Activated B cell treated with CpG ODN at 0.5 μM for 24 hours (primary cell): ENCODE measurements around the gene TPRX1. TPM values are rescaled to one million over a fixed set of nuclear protein-coding genes. Genes with fewer than 3 reads are reported as not detected.
"Not testable (repeated sequence)": the region's sequence is repeated elsewhere in the genome, so short reads cannot be mapped to it uniquely, and the experiment has no call there.

Experiments used
- ATAC-seq: fragments of 200-7000 bp; cut with Tn5 transposase; one replicate; pipeline ENCODE4 v1.10.0; 2021; ENCODE audit warnings: low read depth, mild to moderate bottlenecking, moderate library complexity
- CTCF ChIA-PET: fragments of 350-600 bp; sonication (Branson Sonifier 250); formaldehyde crosslinking; loops from one replicate; lab custom pipeline; 2021; ENCODE audit warnings: antibody characterized with exemption; lab: Charles Lee
- POLR2A ChIA-PET: fragments of 350-600 bp; sonication (Branson Sonifier 250); formaldehyde crosslinking; loops from one replicate; lab custom pipeline; 2021; ENCODE audit warnings: antibody characterized with exemption; lab: Charles Lee
- DNase-seq: peaks from one replicate; pipeline ENCODE4 v3.0.0; 2022
- H3K27ac Mint-ChIP-seq: one replicate; pipeline ENCODE4 v1.8.0; 2020; ENCODE audit warnings: mixed read lengths
- H3K27me3 Mint-ChIP-seq: one replicate; pipeline ENCODE4 v1.8.0; 2021; ENCODE audit warnings: mixed read lengths
- H3K36me3 Mint-ChIP-seq: one replicate; pipeline ENCODE4 v1.8.0; 2021; ENCODE audit warnings: low read depth, mixed read lengths
- H3K4me1 Mint-ChIP-seq: one replicate; pipeline ENCODE4 v1.8.0; 2021; ENCODE audit warnings: mixed read lengths
- H3K4me3 Mint-ChIP-seq: one replicate; pipeline ENCODE4 v1.8.0; 2020; ENCODE audit warnings: mild to moderate bottlenecking, mixed read lengths
- H3K9me3 Mint-ChIP-seq: one replicate; pipeline ENCODE4 v1.8.0; 2020; ENCODE audit warnings: mixed read lengths
- CTCF ChIP-seq: fragments of 200-600 bp; IDR thresholded peaks from one replicate; pipeline ENCODE4 v1.8.0; 2022; ENCODE audit warnings: antibody characterized with exemption, mild to moderate bottlenecking
- intact Hi-C: fragments of 100-400 bp; cut with micrococcal nuclease; formaldehyde crosslinking; loops from one replicate; pipeline ENCODE4 v1.15.1; 2024
- total RNA-seq: library from RNA; stranded (reverse); gene quantifications from 2 replicates; pipeline ENCODE4 v1.2.3, GENCODE V29; 2022

Gene TPRX1
- total RNA-seq, 1 donor from 2014 or later: not detected

GRCh38 chr19:47780215-47780551 lies 24.2 kb downstream of the TPRX1 start:
- Mint-ChIP-seq H3K4me1 (peaks cover 17% of the 10 kb centered on the region), H3K27me3 (no peaks in the 10 kb centered on the region), H3K9me3 (no peaks in the 10 kb centered on the region), H3K4me3 (peak overlapping the region; percentile 33), H3K36me3 (peaks cover 37% of the 10 kb centered on the region), H3K27ac (peak overlapping the region; percentile 7)
- no peak for TF ChIP-seq CTCF
- ChIA-PET CTCF (no interaction called here), POLR2A (no interaction called here)
- intact Hi-C loops: no loop called here
- no peak for ATAC-seq
- DNase-seq: no peak

- POLR2A ChIA-PET: no interaction called here
- CTCF ChIA-PET: no interaction called here
- Mint-ChIP-seq H3K36me3 (peaks cover 33% of the 10 kb centered on the region), H3K27me3 (no peaks in the 10 kb centered on the region), H3K9me3 (no peaks in the 10 kb centered on the region), H3K27ac (peak overlapping the region; percentile 91), H3K4me3 (peak overlapping the region; percentile 95), H3K4me1 (peaks cover 17% of the 10 kb centered on the region)
- DNase-seq (no peak), ATAC-seq (no peak)
- intact Hi-C loops: no loop called here
- no peak for TF ChIP-seq CTCF
These were observed 24.7 kb downstream of the TPRX1 start for GRCh38 chr19:47779524-47780214.

GRCh38 chr19:47778954-47779351 lies 25.4 kb downstream of the TPRX1 start:
- intact Hi-C loops: loop anchor here (1.0 kb wide), 1 partner anchor 34 kb away; the partner anchor contains the start of gene NOP53
- Mint-ChIP-seq H3K4me1 (peaks cover 17% of the 10 kb centered on the region), H3K27ac (peak overlapping the region; percentile 91), H3K36me3 (peaks cover 25% of the 10 kb centered on the region), H3K27me3 (no peaks in the 10 kb centered on the region), H3K9me3 (no peaks in the 10 kb centered on the region), H3K4me3 (peak overlapping the region; percentile 95)
- ATAC-seq (peak; percentile 5), DNase-seq (no peak)
- no peak for TF ChIP-seq CTCF
- ChIA-PET POLR2A (interaction anchor here (0.6 kb wide), 1 partner anchor 1756 kb away, joined by 3 read pairs; no protein-coding TSS in a partner anchor), CTCF (no interaction called here)

- no peaks in the 10 kb centered on the region for H3K9me3 Mint-ChIP-seq
- POLR2A ChIA-PET: interaction anchor here (0.6 to 0.7 kb wide), 2 partner anchors 33 to 1756 kb away, joined by 3 to 4 read pairs; partner anchors contain the start of gene NOP53
- peaks cover 17% of the 10 kb centered on the region for H3K4me1 Mint-ChIP-seq
- peak; percentile 81 for DNase-seq
- H3K27ac Mint-ChIP-seq: peak within 1 kb of the TSS; percentile 91
- H3K4me3 Mint-ChIP-seq: peak within 1 kb of the TSS; percentile 95
- CTCF ChIA-PET: interaction anchor here (0.5 kb wide), 1 partner anchor 12 kb away, joined by 3 read pairs; no protein-coding TSS in a partner anchor
- H3K36me3 Mint-ChIP-seq: peaks cover 21% of the 10 kb centered on the region
- intact Hi-C loops: loop anchor here (1.0 kb wide), 1 partner anchor 33 kb away; the partner anchor contains the start of gene NOP53
- peak; percentile 96 for ATAC-seq
- H3K27me3 Mint-ChIP-seq: no peaks in the 10 kb centered on the region
- TF ChIP-seq CTCF: no peak
These were observed 26.1 kb downstream of the TPRX1 start, which contains the start of gene SELENOW for GRCh38 chr19:47778049-47778953. TSS of gene SELENOW (plus strand) at chr19:47778703. CDS start at chr19:47778786, 83 bp downstream.

GRCh38 chr19:47777245-47778048 lies 26.9 kb downstream of the TPRX1 start:
- H3K27me3 Mint-ChIP-seq, ATAC-seq, CTCF ChIA-PET, DNase-seq, H3K9me3 Mint-ChIP-seq, H3K27ac Mint-ChIP-seq: not testable (repeated sequence)
- POLR2A ChIA-PET: interaction anchor here (0.7 kb wide), 1 partner anchor 32 kb away, joined by 4 read pairs; the partner anchor contains the start of gene NOP53
- Mint-ChIP-seq H3K36me3 (peaks cover 16% of the 10 kb centered on the region), H3K4me3 (peak overlapping the region; percentile 95), H3K4me1 (peaks cover 17% of the 10 kb centered on the region)
- intact Hi-C loops: loop anchor here (1.0 kb wide), 1 partner anchor 32 kb away; the partner anchor contains the start of gene NOP53
